HepG2 (cell line): ENCODE results near the gene PLCL1. TPM values are rescaled to one million over a fixed set of nuclear protein-coding genes. Genes with fewer than 3 reads are reported as not detected.

Experiments
- ATAC-seq: fragments of 200-7000 bp; cut with Tn5 transposase; 3 replicates; pipeline ENCODE4 v1.9.1; 2020; ENCODE audit warnings: mild to moderate bottlenecking, moderate library complexity
- BruUV-seq: library from RNA; stranded (reverse); fragments of 400-500 nt; replicated peaks from 2 replicates; lab custom pipeline; 2021; lab: Mats Ljungman, UMichigan
- CTCF ChIA-PET: fragments of 300-600 bp; formaldehyde crosslinking; extraction: SDS; loops from one replicate; lab custom pipeline; 2021; ENCODE audit warnings: low total read pairs, inconsistent platforms, low intra/inter-chr PET ratio; lab: Yijun Ruan, JAX
- POLR2A ChIA-PET: fragments of 350-600 bp; sonication (Branson Sonifier 250); formaldehyde crosslinking; loops from one replicate; lab custom pipeline; 2020; ENCODE audit warnings: antibody characterized with exemption, inconsistent platforms; lab: Yijun Ruan, JAX
- DNase-seq: peaks from one replicate; pipeline ENCODE4 v3.0.0-alpha.2; 2015; ENCODE audit warnings: low spot score
- FAIRE-seq: peaks from 3 replicates; lab custom pipeline; 2011; peaks lifted over from hg19 to GRCh38; lab: Jason Lieb, UNC
- H2AFZ ChIP-seq: one replicate; pipeline ENCODE4 v1.6.1; 2011; ENCODE audit warnings: low read length, inconsistent platforms
- H3K27ac ChIP-seq: fragments of 300-600 bp; 3 replicates; pipeline ENCODE4 v1.8.0; 2011; ENCODE audit warnings: mixed run types, mild to moderate bottlenecking, mixed read lengths, low read length, inconsistent platforms; ENCODE audit not compliant: insufficient read depth; ENCODE audit errors: extremely low read length
- H3K27me3 ChIP-seq, 2 experiments: fragments of 200-600 bp in 1 of 2; 2 replicates in 1 of 2; 3 replicates in 1 of 2; pipeline versions ENCODE4 v1.6.0 to v1.8.0; 2011; ENCODE audit warnings: low read length in 2 of 2, mild to moderate bottlenecking in 2 of 2, moderate library complexity in 2 of 2, inconsistent platforms in 1 of 2; ENCODE audit not compliant: insufficient read depth in 2 of 2, control insufficient read depth in 1 of 2
- H3K36me3 ChIP-seq, 2 experiments: fragments of 200-600 bp in 1 of 2; replicated peaks in 1 of 2; 2 replicates in 1 of 2; 3 replicates in 1 of 2; pipeline versions ENCODE4 v1.5.1 to v1.8.0; 2011; ENCODE audit warnings: low read length in 2 of 2, inconsistent platforms in 1 of 2; ENCODE audit not compliant: insufficient read depth in 2 of 2, control insufficient read depth in 1 of 2
- H3K4me1 ChIP-seq: 2 replicates; pipeline ENCODE4 v1.5.1; 2012; ENCODE audit warnings: low read length, inconsistent platforms; ENCODE audit not compliant: insufficient read depth
- H3K4me2 ChIP-seq: 2 replicates; pipeline ENCODE4 v1.6.0; 2011; ENCODE audit warnings: low read depth, low read length, inconsistent platforms
- H3K4me3 ChIP-seq, 3 experiments: fragments of 200-600 bp in 1 of 3; sonication (generic), shearing (Covaris generic) in 1 of 3; replicated peaks in 1 of 3; 2 replicates each; pipeline ENCODE4 v1.5.1; 2011 to 2016; ENCODE audit warnings: low read length in 3 of 3, inconsistent platforms in 2 of 3, low read depth in 2 of 3, mild to moderate bottlenecking in 2 of 3, control low read depth in 1 of 3, mixed read lengths in 1 of 3; ENCODE audit not compliant: insufficient read depth in 1 of 3
- H3K79me2 ChIP-seq: one replicate; pipeline ENCODE4 v1.6.1; 2011; ENCODE audit warnings: low read length, inconsistent platforms; ENCODE audit not compliant: insufficient read depth
- H3K9ac ChIP-seq: 2 replicates; pipeline ENCODE4 v1.6.0; 2011; ENCODE audit warnings: mild to moderate bottlenecking, low read depth, low read length, inconsistent platforms; ENCODE audit not compliant: insufficient read depth
- H3K9me3 ChIP-seq: 2 replicates; pipeline ENCODE4 v1.5.1; 2012; ENCODE audit warnings: mild to moderate bottlenecking, low read length
- H4K20me1 ChIP-seq: 2 replicates; pipeline ENCODE4 v1.6.0; 2011; ENCODE audit warnings: inconsistent platforms, mild to moderate bottlenecking, low read length, moderate library complexity; ENCODE audit not compliant: insufficient read depth
- DNMT1 ChIP-seq: sonication (generic); formaldehyde crosslinking; IDR thresholded peaks from 2 replicates; pipeline ENCODE4 v1.5.1; 2020; ENCODE audit warnings: mild to moderate bottlenecking, missing genetic modification reagents
- GFI1 ChIP-seq: sonication (generic); formaldehyde crosslinking; IDR thresholded peaks from 2 replicates; pipeline ENCODE4 v1.5.0; 2020; ENCODE audit warnings: missing genetic modification reagents, mild to moderate bottlenecking, borderline replicate concordance
- GTF2F1 ChIP-seq: fragments of 150-350 bp; IDR thresholded peaks from 2 replicates; pipeline ENCODE4 v1.6.1; 2014; ENCODE audit warnings: low read length
- MBNL3 ChIP-seq: fragments of 250-450 bp; sonication (Bioruptor Pico); conservative IDR thresholded peaks from 2 replicates; pipeline ENCODE4 v1.8.0; 2022; ENCODE audit warnings: mild to moderate bottlenecking, inconsistent platforms
- MZF1 ChIP-seq: sonication (generic); formaldehyde crosslinking; IDR thresholded peaks from 2 replicates; pipeline ENCODE4 v1.8.1; 2023; ENCODE audit warnings: mild to moderate bottlenecking, missing genetic modification reagents, borderline replicate concordance
- RFXAP ChIP-seq: sonication (generic); formaldehyde crosslinking; IDR thresholded peaks from 2 replicates; pipeline ENCODE4 v1.4.0; 2020; ENCODE audit warnings: missing genetic modification reagents, borderline replicate concordance
- SMYD3 ChIP-seq: sonication (generic); formaldehyde crosslinking; IDR thresholded peaks from 2 replicates; pipeline ENCODE4 v1.8.1; 2023; ENCODE audit warnings: mild to moderate bottlenecking, missing genetic modification reagents
- TEAD2 ChIP-seq: sonication (generic); formaldehyde crosslinking; IDR thresholded peaks from 2 replicates; pipeline ENCODE4 v1.9.0; 2021; ENCODE audit warnings: missing genetic modification reagents
- TGIF2 ChIP-seq: IDR thresholded peaks from 2 replicates; pipeline ENCODE4 v1.6.1; 2016; ENCODE audit warnings: control low read depth, missing compliant biosample characterization
- XBP1 ChIP-seq: sonication (generic); formaldehyde crosslinking; IDR thresholded peaks from 2 replicates; pipeline ENCODE4 v1.5.0; 2020; ENCODE audit warnings: missing genetic modification reagents
- ZFP36 ChIP-seq: fragments of 150-350 bp; IDR thresholded peaks from 2 replicates; pipeline ENCODE4 v1.6.1; 2018; ENCODE audit warnings: borderline replicate concordance, low read length, low read depth; ENCODE audit not compliant: partially characterized antibody
- ZNF12 ChIP-seq: sonication (generic); formaldehyde crosslinking; IDR thresholded peaks from 2 replicates; pipeline ENCODE4 v1.5.0; 2020; ENCODE audit warnings: missing genetic modification reagents
- ZNF616 ChIP-seq: sonication (generic); formaldehyde crosslinking; IDR thresholded peaks from 2 replicates; pipeline ENCODE4 v1.5.0; 2020; ENCODE audit warnings: low read depth, mild to moderate bottlenecking, missing genetic modification reagents
- ZNF839 ChIP-seq: sonication (generic); formaldehyde crosslinking; IDR thresholded peaks from 2 replicates; pipeline ENCODE4 v1.4.0; 2020; ENCODE audit warnings: missing genetic modification reagents, mild to moderate bottlenecking, borderline replicate concordance
- ZSCAN31 ChIP-seq: sonication (generic); formaldehyde crosslinking; IDR thresholded peaks from 2 replicates; pipeline ENCODE4 v1.5.0; 2020; ENCODE audit warnings: low read depth, mild to moderate bottlenecking, missing genetic modification reagents
- WGBS: methylation state at CpG from one replicate; pipeline ENCODE4 v1.1.6; 2017; ENCODE audit warnings: low lambda C conversion rate; 5-methylcytosine and 5-hydroxymethylcytosine counted together
- in situ Hi-C: cut with HindIII; loops from 2 replicates; pipeline ENCODE4 v1.10.0; 2017; ENCODE audit warnings: low pct_unique_long_range_greater_than_20kb; ENCODE audit not compliant: extremely low pct_ligation_motif_present
- intact Hi-C: fragments of 100-400 bp; cut with micrococcal nuclease; formaldehyde crosslinking; loops from one replicate; pipeline ENCODE4 v1.10.0; 2022; ENCODE audit not compliant: unreplicated experiment
- polyA plus RNA-seq, 8 experiments: library from polyadenylated mRNA; depleted of rRNA in 3 of 8; stranded (reverse) in 7 of 8; unstranded in 1 of 8; fragments of >200 nt; fragmentation: Illumina TruSeq in 4 of 8; extraction: Trizol in 4 of 8; gene quantifications; 2 replicates each; pipeline versions ENCODE4 v1.2.1 to v1.2.3, GENCODE V29; 2011 to 2016; ENCODE audit warnings: low read depth in 4 of 8, missing spikeins in 1 of 8, mixed read lengths in 1 of 8; ENCODE audit not compliant: insufficient read depth in 1 of 8
- total RNA-seq, 5 experiments: library from RNA; depleted of rRNA; stranded (reverse); fragments of >200 nt; fragmentation: Illumina TruSeq; extraction: Trizol; gene quantifications; 2 replicates each; pipeline ENCODE4 v1.2.3, GENCODE V29; 2016; ENCODE audit warnings: low read depth in 1 of 5
- TF ChIP-seq, protein P1 (sequence below): sonication (generic); formaldehyde crosslinking; IDR thresholded peaks from 2 replicates; pipeline ENCODE4 v1.5.1; 2020; ENCODE audit warnings: mild to moderate bottlenecking, missing genetic modification reagents, moderate library complexity
- TF ChIP-seq, protein P2 (sequence below): sonication (generic); formaldehyde crosslinking; IDR thresholded peaks from 2 replicates; pipeline ENCODE4 v1.8.1; 2023; ENCODE audit warnings: missing genetic modification reagents, mild to moderate bottlenecking, borderline replicate concordance
- TF ChIP-seq, protein P3 (sequence below): sonication (generic); formaldehyde crosslinking; IDR thresholded peaks from 2 replicates; pipeline ENCODE4 v1.5.1; 2020; ENCODE audit warnings: mild to moderate bottlenecking, missing genetic modification reagents
- TF ChIP-seq, protein P4 (sequence below): sonication (generic); formaldehyde crosslinking; IDR thresholded peaks from 2 replicates; pipeline ENCODE4 v1.4.0; 2020; ENCODE audit warnings: missing genetic modification reagents

PLCL1 gene
- total and polyA plus RNA-seq, 2 of the 13 experiments (the other 11 are each of a cell fraction or from before 2014, with no cell fraction given) = not detected

DNA sequence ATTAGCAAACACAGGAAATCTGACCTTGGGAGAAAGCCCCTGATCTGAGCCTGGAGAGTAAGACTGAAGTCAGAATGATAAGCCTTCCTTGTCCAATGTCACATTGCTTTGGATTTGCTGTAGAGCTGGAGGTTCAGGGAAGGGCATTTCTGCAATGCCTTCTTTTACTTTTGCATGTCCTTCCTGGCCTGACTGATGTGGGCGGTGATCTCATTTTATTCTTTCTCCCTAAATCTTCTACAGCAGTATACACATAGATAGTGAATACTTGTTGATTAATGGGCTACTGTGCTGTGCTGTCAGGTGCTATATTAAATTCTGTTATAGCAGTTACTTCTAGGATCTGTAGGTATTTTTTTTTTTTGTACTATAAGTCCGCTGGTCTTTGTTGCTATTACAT is 62.6 kb downstream of the PLCL1 start:
- no peaks in the 10 kb centered on the region; a peak in 1 of 5 replicates for H3K27me3 ChIP-seq
- CTCF ChIA-PET = no interaction called here
- in situ Hi-C loops (no loop called here), intact Hi-C loops (no loop called here)
- no peak overlapping the region for H2AFZ ChIP-seq
- DNase-seq (no peak), FAIRE-seq (no peak), ATAC-seq (no peak)
- 13% methylated on average over 2 of the region's 2 CpGs for WGBS
- H3K4me1 ChIP-seq = no peaks in the 10 kb centered on the region
- H3K9me3 ChIP-seq = no peaks in the 10 kb centered on the region
- BruUV-seq = no TSS peak
- POLR2A ChIA-PET = no interaction called here
- no peak overlapping the region for H3K27ac ChIP-seq
- no peaks in the 10 kb centered on the region for H4K20me1 ChIP-seq
- no peak overlapping the region for H3K4me3 ChIP-seq
- H3K4me2 ChIP-seq = no peak overlapping the region
- TF ChIP-seq, protein P1, sequence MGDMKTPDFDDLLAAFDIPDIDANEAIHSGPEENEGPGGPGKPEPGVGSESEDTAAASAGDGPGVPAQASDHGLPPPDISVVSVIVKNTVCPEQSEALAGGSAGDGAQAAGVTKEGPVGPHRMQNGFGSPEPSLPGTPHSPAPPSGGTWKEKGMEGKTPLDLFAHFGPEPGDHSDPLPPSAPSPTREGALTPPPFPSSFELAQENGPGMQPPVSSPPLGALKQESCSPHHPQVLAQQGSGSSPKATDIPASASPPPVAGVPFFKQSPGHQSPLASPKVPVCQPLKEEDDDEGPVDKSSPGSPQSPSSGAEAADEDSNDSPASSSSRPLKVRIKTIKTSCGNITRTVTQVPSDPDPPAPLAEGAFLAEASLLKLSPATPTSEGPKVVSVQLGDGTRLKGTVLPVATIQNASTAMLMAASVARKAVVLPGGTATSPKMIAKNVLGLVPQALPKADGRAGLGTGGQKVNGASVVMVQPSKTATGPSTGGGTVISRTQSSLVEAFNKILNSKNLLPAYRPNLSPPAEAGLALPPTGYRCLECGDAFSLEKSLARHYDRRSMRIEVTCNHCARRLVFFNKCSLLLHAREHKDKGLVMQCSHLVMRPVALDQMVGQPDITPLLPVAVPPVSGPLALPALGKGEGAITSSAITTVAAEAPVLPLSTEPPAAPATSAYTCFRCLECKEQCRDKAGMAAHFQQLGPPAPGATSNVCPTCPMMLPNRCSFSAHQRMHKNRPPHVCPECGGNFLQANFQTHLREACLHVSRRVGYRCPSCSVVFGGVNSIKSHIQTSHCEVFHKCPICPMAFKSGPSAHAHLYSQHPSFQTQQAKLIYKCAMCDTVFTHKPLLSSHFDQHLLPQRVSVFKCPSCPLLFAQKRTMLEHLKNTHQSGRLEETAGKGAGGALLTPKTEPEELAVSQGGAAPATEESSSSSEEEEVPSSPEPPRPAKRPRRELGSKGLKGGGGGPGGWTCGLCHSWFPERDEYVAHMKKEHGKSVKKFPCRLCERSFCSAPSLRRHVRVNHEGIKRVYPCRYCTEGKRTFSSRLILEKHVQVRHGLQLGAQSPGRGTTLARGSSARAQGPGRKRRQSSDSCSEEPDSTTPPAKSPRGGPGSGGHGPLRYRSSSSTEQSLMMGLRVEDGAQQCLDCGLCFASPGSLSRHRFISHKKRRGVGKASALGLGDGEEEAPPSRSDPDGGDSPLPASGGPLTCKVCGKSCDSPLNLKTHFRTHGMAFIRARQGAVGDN (CRISPR knock-in tag) = no peak
- TF ChIP-seq, protein P2, sequence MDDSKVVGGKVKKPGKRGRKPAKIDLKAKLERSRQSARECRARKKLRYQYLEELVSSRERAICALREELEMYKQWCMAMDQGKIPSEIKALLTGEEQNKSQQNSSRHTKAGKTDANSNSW (CRISPR knock-in tag) = no peak
- TF ChIP-seq, protein P3, sequence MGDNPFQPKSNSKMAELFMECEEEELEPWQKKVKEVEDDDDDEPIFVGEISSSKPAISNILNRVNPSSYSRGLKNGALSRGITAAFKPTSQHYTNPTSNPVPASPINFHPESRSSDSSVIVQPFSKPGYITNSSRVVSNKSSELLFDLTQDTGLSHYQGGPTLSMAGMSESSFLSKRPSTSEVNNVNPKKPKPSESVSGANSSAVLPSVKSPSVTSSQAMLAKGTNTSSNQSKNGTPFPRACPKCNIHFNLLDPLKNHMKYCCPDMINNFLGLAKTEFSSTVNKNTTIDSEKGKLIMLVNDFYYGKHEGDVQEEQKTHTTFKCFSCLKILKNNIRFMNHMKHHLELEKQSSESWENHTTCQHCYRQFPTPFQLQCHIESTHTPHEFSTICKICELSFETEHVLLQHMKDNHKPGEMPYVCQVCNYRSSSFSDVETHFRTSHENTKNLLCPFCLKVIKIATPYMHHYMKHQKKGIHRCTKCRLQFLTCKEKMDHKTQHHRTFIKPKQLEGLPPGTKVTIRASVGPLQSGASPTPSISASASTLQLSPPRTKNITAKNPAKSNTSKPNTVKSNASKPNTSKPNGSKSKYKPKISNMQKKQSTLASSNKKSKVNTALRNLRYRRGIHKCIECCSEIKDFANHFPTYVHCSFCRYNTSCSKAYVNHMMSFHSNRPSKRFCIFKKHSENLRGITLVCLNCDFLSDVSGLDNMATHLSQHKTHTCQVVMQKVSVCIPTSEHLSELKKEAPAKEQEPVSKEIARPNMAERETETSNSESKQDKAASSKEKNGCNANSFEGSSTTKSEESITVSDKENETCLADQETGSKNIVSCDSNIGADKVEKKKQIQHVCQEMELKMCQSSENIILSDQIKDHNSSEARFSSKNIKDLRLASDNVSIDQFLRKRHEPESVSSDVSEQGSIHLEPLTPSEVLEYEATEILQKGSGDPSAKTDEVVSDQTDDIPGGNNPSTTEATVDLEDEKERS (CRISPR knock-in tag) = no peak
- TF ChIP-seq TGIF2 = no peak
- no peak for TF ChIP-seq SMYD3 (CRISPR knock-in tag)
- no peak for TF ChIP-seq GFI1 (CRISPR knock-in tag)
- no peak for TF ChIP-seq DNMT1 (CRISPR knock-in tag)
- TF ChIP-seq ZNF839 = no peak
- TF ChIP-seq ZFP36 = no peak
- TF ChIP-seq MZF1 (CRISPR knock-in tag) = no peak
- no peak for TF ChIP-seq ZNF616 (CRISPR knock-in tag)
- TF ChIP-seq, protein P4, sequence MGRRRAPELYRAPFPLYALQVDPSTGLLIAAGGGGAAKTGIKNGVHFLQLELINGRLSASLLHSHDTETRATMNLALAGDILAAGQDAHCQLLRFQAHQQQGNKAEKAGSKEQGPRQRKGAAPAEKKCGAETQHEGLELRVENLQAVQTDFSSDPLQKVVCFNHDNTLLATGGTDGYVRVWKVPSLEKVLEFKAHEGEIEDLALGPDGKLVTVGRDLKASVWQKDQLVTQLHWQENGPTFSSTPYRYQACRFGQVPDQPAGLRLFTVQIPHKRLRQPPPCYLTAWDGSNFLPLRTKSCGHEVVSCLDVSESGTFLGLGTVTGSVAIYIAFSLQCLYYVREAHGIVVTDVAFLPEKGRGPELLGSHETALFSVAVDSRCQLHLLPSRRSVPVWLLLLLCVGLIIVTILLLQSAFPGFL (CRISPR knock-in tag) = no peak
- TF ChIP-seq ZNF12 (CRISPR knock-in tag) = no peak
- no peak for TF ChIP-seq GTF2F1
- TF ChIP-seq RFXAP (CRISPR knock-in tag) = no peak
- no peak for TF ChIP-seq TEAD2
- no peak for TF ChIP-seq MBNL3 (CRISPR knock-in tag)
- TF ChIP-seq ZSCAN31 (CRISPR knock-in tag) = no peak
- no peak for TF ChIP-seq XBP1 (CRISPR knock-in tag)
- no peaks in the 10 kb centered on the region for H3K79me2 ChIP-seq
- H3K9ac ChIP-seq = no peak overlapping the region
- no peaks in the 10 kb centered on the region for H3K36me3 ChIP-seq
